Measurements from ENCODE around the gene ARHGAP9.

ARHGAP9 gene

DNA sequence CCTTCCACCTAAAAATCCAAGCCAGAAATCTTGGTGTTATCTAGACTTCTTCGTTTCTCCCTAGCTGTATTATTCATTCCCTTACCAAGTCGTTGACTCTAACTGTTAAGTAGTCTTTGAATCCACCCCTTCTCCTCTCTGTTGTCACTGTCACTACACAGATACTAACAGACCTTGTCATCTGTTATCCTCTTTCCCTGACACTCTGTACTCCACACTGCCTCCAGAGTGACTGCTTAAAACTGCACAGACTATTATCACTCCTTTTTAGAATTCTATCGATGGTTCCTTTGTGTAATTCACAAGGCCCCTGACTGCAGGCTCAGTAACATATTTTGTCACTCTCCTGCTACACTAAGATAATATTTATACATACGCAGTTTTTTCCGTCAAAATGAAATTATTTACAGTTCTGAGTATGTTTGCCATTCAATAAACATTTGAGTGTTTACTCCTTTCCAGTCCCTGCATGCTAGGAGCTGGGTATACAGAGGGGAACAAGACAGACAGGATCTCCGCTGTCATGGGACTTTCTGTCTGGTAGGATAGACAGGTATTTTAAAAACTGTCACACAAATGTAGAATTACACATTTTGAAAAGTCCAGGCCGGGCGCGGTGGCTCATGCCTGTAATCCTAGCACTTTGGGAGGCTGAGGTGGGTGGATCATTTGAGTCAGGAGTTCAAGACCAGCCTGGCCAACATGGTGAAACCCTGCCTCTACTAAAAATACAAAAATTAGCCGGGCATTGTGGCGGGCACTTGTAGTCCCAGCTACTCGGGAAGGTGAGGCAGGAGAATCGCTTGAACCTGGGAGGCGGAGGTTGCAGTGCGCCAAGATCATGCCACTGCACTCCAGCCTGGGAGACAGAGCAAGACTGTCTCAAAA, 12.0 kb upstream of the ARHGAP9 start:
- no peak for DNase-seq

DNA sequence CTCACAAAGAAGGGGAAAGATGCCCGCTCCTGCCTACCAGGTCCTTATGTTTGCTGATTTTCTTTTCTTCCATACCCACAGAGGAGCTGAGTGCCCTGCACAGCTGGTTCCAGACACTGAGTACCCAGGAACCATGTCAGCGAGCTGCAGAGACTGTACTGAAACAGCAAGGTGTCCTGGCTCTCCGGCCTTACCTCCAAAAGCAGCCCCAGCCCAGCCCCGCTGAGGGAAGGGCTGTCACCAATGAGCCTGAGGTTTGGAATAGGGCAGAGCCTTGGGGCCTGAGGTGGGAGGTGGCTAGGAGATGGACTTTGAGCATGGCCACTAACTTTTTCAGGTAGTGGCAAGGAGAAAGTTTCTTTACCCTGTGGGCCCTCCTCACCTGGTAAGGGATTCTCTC, 10.5 kb upstream of the ARHGAP9 start:
- no peak for DNase-seq

DNA sequence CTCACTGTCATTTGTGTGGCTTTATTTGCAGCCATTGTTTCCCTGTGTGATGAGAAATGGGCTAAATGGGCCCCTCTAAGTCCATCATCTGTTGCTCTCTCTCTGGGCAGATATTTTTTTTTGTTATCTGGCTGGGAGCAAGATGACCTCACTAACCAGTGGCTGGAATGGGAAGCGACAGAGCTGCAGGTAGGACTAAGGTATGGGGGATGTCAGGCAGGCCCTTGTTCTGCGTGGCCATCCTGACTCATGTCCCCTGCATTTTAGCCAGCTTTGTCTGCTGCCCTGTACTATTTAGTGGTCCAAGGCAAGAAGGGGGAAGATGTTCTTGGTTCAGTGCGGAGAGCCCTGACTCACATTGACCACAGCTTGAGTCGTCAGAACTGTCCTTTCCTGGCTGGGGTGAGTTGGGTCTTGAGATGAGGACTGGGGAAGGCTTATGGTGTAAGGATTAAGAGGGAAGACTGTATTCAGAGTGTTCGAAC, 9.5 kb upstream of the ARHGAP9 start:
- DNase-seq: no peak

DNA sequence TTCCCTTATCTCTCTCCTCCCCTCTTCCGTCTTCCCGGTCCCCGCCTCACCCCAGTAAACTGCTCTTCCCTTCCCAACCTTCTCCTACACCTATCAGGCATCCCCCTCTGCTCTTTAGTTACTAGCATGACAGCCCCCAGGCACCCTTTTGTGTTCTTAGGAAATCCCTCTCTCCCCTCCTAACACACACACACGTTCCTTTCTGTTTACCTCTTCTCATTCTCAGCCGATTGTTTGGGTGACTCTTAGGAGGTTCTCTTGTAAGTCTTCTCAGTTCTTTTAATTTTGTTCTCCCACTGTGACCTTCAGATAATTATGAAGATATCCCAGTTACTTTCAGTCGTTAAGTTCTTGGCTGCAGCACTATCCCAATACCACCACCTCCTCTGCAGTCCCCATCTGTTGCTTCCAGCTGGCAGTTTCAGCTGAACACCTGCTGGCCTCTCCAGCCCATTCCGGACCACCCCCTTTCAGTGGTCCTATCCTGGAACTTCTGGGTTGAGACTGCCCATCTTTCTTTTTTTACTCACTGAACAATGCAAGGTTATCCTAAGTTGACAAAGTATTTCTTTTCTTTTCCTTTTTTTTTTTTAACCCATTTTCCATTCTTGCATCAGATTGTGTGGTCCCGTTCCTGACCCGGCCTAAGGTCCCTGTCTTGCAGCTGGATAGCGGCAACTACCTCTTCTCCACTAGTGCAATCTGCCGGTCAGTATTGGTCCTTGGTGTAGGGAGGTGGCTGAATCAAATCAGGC, 8.9 kb upstream of the ARHGAP9 start:
- DNase-seq: no peak

DNA sequence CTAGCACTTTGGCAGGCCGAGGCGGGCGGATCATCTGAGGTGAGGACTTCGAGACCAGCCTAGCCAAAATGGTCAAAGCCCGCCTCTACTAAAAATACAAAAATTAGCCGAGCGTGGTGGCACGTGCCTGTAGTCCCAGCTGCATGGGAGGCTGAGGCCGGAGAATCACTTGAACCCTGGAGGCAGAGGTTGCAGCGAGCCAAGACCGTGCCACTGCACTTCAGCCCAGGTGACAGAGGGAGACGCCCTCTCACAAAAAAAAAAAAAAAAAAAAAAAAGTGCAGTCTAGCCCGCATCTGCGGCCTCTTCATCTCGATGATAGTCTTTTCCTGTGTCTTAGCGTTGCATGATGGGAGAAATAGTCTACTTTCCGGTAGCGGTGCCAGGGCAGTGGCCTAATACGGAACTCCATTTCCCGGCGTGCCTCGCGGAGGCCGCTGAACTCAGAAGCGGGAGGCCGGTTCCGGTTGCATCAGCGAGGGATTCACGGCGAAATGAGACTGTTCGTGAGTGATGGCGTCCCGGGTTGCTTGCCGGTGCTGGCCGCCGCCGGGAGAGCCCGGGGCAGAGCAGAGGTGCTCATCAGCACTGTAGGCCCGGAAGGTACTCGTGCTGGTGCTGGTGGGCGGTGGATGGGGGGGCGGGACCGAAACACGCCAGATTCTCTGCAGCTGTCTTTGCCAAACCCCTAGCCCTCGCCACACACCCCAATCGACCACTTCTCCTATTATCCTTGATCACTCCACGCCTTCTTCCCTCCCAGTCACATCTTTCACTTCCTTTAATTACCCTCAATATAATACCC, 8.1 kb upstream of the ARHGAP9 start, which contains the start of gene MARS1:
Gene MARS1, plus strand, starts transcription at position 472 of the 805 bp plus-strand sequence. Its CDS starts 23 bp downstream, at position 495.
- DNase-seq: peak; percentile 89

DNA sequence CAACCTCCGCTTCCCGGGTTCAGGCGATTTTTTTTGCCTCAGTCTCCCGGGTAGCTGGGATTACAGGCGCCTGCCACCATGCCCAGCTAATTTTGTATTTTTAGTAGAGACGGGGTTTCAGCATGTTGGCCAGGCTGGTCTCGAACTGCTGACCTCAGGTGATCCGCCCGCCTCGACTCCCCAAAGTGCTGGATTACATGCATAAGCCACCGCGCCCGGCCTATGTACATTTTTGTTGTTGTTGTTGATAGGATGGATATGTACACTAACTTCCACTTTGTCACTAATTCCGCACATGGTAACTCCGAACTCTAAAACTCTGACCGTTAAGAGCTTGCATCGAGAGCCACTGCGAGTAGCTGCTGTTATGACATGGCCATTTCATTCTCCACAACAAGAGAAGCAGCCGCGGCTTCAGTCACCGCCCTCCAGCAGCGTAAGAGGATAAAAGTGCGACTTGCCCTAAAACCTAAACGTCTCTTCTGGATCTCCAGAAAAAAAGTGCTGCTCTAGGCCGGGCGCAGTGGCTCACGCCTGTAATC, 7.5 kb upstream of the ARHGAP9 start:
- DNase-seq: no peak

DNA sequence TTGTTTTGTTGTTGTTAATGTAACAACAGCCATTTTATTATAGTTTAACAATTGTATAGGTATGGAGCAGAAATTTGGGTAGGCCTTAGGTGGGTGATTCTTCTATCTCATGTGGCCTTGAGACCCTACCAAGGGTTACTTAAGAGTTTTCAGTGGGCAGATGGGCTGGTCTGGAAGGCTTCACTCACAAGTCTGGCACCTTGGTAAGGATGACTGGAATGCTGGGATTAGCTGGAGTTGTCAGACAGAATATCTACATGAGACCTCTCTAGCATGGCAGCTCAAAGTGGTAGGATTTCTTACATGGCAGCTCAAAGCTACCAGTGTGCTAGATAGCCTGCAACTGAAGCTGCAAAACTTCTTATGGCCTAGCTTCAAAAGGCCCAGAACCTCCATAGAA, 6.0 kb upstream of the ARHGAP9 start:
- DNase-seq: no peak

DNA sequence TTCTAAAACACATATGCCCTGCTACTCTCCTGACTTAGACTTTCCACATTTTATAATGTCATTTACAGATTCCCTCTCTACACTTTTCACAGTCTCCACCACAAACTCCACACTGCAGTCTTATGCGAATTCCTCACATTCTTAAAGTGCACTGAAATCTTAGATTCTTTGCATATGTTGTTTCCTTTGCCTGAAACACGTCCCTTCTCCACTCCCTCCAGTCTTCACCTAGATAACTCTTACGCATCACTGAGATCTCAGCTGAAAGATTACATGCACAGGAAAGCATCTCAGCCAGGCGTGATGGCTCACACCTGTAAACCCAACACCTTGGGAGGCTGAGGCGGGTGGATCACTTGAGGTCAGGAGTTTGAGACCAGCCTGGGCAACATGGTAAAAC, 3.8 kb upstream of the ARHGAP9 start:
- no peak for DNase-seq

DNA sequence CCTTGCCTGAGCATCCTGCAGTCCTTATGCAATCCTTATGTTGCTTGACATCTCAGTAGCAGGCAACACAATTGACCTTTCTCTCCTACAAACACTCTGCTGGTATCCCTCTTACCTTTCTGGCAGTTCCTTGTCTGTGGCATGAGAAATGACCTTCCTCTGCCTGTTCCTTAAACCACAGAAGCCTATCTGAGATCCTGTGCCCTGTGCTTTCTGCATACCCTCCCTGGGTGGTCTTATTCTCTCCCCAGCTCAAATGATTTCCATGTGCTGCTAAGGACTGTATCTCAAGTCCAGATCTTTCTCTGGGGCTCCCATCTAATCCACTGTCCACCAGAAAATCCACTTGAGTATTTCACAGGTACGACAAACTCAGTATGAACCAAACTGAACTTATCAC, 2.0 kb upstream of the ARHGAP9 start:
- no peak for DNase-seq

DNA sequence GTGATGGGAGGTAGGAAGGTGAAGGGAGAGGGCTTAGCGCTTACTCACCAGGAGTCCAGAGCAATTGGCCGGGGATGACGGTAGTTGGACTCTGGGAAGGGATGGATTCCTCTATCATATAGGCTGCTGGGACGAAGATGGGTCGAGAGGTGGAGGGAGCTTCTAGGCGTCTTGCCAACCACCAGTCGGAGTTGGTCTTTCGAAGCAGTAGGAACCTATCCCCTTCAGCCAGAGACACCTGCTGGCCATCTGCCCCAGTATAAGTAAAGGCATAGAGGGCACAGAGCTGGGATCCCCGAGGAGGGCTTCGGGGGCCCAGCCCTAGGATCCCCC, 657 bp downstream of the ARHGAP9 start:
- DNase-seq: no peak

DNA sequence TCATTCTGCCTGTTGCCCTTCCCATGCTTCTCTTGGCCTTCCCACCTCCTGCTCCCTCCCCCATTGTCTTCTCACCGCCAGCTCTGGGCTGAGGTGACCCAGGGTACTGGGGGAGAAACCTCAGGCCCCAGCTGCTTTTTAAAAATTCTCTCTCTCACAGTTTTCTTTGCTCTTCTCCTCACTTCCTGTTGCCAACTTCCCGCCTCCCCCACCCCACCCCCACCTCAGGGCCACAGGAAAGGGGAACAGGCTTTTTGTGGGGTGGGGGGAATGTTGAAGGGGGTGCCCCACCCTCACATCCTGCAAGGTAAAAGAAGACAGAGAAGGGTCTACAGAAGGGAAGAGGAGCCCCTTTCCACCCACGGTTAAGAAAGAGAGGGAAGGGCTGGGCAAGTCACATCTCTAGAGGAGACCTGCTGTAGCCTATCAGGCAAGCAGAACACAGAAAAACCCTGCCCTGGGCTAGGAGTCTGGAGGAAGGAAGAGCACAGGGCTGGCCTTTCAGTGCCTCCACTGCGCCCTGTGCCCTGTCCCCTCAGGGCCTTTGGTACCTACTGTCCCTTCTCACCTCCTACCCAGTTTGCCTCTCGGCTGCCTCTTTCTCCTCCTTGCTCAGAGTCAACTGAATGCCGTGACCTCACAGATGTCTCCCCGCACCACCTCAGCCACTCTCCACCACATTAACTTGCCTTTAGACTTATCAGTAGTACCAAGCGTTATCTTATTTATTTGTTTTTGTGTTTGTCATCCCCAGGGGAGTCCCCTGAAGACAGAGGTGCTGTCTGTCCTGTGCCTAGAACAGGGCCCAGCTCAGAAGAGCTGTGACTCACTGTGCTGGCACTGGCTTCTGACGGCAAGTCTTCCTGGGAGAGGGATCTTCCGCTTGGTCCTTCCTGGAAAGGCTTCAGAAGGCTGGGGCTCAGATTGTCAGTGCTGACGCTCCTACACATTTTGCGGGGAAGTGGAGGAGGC, 1.7 kb downstream of the ARHGAP9 start:
- peak; percentile 58 for DNase-seq

DNA sequence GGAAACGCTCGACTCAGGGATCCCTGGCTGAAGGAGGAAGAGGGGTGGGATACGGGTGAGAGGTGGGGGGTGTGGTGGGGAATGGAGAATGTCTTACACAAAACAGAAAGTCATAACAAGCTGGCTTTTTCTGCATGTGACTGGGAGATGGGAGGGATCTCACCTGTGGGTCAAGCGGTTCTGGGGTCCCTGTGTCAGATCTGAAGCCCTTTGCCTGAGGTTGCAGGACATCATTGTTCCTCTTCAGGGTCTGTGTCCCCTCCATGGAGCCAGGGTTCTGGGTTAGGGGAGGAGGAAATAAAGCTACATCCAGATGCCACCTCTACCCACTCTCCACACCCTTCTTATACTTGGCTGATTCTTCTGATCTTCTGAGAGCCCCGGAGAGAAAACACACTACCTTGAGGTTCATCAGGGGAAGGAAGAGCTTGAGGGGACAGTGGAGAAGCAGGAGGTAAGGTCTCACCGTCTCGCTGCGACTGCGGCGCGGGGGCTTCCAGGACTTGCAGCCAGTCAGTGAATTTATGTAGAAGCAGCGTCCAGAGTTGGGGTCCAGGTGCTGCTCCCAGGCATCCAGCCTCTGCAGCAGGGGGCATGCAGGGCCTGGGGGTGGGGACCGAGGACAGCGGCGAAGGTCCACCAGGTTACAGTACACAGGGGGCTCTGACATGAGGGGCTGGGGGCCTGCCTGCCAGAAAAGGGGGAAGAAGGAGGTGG, 2.5 kb downstream of the ARHGAP9 start:
- no peak for DNase-seq

DNA sequence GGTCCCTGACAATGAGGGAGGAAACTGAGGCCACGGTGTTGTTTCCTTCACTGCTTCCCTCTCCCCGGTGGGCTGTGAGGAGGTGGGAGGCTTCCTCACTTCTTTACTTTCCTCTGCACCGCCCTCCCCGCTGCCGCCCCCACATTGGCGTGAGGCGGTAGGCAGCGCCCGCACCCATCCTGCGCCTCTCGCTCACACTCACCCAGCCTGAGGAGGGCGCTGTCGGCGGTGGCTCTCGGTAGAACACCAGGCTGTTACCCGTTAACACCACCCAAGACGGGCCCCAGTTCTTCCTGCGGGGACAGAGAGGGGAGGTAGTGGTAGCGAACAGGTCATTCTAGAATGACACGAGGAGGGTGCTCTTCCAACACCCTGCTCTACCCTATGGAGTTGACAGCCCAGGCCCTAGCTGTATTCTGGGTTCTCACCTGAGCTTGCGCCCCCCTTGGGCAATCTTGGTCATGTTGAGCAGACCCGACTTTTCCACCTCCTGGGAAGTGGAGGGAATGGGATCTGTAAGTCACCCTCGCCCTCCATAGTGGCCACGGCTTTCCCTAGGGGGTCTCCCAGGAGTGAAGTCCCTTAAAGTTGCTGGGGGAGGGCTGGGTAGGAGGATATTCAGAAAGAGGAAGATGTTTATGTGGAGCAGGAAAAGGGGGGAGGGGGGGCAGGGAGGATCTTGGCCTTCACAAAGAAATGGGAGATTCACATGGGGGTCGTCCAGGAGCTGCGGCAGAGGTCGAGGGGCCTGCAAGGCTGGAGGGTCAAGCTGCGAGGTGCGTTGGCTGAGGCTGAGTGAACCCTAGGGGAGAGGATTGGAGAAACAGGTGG, 3.3 kb downstream of the ARHGAP9 start:
- DNase-seq: peak; percentile 73

DNA sequence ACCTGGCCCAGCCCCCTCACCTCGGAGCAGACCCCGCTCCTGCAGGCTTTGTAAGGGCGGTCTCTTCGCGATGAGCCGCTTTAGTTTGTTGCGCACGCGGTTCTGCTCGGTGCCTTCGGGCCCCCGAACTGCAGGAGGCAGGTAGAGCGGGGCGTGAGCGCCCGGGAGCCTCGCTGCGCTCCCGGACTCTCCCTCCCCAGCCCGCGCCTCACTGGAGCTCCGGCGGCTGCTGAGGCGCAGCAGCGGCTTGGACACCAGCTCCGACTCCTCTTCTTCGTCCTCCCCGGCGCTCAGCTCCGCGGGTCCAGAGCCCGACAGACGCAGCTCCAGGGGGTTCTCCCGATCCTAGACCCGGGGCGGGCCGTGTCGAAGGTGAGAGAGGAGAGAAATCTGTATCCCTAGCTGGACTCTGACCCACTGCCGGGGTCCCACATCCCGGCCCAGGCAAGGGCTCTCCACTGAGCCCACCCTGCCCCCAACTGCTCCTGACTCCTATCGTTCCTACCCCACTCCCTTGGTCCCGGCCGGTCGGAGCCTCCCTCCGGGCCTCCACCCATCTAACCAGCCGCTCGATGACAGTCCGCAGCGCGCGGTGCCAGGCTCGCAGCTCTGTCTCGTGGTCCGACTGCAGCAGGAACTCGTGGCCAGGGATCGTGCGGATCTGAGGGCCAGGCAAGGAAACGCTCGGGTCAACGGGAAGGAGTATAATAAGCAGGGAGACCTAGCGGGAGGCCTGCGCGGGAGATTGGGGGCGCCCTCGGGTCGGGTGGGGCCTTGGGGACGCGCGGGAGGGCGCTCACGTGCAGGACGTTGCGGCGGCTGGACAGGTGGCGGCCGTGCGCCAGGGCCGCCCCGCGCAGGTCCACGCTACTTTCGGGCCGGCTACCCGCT, 4.2 kb downstream of the ARHGAP9 start:
- no peak for DNase-seq

DNA sequence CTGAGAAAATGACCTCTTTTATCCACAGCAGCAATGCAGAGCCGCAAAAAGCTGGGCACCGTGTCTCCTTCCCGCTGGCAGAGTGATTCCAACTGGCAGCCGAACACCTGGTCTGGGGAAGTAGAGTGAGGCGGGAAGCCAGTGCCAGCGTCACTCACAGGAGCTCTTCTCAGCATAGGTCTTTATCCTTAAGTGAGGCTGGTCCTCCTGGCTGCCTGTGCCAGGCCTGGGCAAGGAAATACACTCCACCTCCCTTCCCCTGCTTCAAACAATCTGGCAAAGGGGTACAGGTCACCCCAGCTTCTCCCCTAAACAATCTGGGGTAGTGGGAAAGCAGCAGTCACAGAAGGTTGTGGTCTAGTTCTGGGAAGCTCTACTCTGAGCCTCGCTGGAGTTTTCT, 4.8 kb downstream of the ARHGAP9 start:
- DNase-seq: no peak

DNA sequence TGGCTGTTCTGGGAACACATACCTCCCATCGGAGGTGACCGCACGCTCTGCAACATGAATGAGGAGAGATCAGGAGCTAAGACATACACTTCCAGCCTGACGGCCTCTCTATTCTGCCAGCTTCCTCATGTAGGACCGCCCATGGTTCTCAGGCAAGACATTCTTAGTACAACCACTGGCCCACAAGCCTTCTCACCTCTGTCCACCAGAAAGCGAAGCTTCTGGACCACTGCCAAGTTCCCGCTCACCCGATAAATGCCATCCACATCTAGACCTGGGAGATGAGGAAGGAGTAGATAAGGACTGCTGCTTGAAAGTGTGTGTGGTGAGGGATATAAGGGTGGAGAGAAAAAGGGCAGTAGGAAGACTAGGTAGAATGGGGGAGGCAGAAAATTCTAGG, 5.2 kb downstream of the ARHGAP9 start:
- DNase-seq: no peak

DNA sequence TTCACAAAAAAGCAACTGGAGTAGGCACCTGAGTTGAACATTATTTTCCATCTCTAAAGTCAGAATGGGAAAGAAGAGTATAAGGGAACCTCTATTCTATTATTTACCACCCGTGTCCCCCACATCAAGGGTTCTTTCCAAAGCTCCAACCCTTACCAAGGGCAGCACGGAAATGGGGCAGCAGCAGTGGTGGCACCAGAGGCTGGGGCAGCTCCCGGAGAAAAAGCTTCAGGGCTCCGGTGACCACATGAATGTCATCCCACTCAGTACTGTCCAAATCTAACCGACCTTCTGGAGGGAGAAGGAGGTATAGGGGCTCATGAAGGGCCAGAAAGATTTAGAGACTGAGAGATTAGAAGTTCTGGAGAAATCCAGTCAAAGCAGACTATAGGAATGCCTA, 5.8 kb downstream of the ARHGAP9 start:
- no peak for DNase-seq

DNA sequence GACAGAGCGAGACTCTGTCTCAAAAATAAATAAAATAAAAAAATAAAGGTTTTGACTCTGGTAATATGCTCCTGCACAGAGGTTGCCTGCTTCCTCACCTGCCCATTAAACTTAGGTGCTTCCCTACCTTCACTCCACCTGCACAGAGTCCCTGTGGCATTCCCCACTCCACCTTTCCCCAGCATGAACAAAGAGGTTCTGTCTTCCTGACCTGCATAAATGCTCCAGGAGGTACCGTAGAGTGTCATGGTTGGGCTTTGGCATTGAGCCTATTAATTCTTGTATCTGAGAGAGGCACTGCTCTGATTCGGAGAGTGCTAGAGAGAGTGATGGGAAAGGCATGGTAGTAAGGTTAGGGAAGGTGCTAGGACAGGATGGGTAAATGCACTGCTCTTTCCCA, 6.3 kb downstream of the ARHGAP9 start:
- no peak for DNase-seq

DNA sequence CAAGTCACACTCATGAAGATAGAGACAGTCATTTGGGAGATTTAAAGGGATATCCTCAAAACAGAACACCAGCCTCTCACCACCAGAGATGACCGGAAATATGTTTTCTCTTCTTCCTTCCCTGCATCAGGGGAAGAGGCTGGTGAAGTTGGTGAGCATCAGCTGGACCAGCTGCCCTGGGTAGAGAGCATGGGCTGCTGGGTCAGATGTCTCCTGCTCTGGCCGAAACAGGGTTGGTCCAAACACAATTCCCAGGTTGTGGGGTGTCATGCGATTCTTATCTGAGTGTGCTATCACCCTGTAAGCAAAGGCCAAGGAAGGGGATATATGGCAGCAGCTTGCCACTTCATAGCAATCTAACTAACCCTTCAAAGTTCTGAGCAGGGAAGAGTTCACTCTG, 7.3 kb downstream of the ARHGAP9 start:
- DNase-seq: no peak

All from activated CD4-positive, alpha-beta T cell treated with anti-CD3 and anti-CD28 coated beads, Interleukin-2, amount 50 U/mL, for 1 hour (primary cell).